ENCODE data around the gene ZNF462.

The ZNF462 gene

DNA sequence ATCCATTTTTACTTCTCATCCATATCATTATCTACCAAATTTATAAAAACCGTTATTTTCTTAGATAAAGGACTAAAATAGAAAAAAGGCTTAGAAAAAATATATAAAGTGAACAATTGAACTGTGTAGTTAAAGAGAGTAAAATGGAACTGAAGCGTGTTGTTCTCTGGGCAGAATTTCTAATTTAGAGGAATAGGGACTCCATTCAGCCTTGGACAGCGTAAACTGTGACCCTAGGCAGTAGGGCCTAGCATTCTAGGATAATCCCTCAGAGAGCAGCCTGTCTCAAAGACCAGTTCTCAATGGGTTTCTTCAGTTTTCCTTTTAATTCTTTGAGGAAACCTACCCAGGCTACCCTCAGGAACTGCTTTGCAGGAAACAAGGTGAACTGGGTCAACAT is 11.1 kb downstream of the ZNF462 start:
- FAIRE-seq: no peak
- no peak for DNase-seq (ENCODE audit: insufficient read length, low spot score)
- no peak for TF ChIP-seq POLR2A (IDR thresholded peaks at IDR 0.05; ENCODE audit: low read depth, low read length)

- FAIRE-seq (no peak), DNase-seq (ENCODE audit: insufficient read length, low spot score) (no peak)
- no peak for TF ChIP-seq POLR2A (IDR thresholded peaks at IDR 0.05; ENCODE audit: low read depth, low read length)
Observed at GRCh38 chr9:106874652-106875051, 11.7 kb downstream of the ZNF462 start.

DNA sequence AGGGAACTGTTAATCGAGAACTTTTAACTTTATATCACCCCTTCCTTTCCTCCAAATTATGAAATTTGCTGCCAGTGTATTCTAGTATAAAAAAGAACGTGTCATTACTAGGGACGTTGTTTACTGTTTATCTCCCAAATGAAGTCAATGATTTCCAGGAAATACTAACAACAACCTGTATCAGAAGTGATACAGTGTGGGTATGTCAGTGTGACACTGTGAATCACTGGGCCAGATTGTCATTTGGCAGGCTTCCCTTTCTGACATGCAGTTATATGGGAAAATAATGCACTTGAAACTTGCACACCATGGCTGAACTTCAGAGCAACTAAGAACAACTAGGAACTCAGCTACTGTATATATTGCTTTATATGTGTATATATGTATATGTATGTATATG is 12.6 kb downstream of the ZNF462 start:
- no peak for DNase-seq (ENCODE audit: insufficient read length, low spot score)
- no peak for FAIRE-seq
- no peak for TF ChIP-seq POLR2A (IDR thresholded peaks at IDR 0.05; ENCODE audit: low read depth, low read length)

- DNase-seq (ENCODE audit: insufficient read length, low spot score) (no peak), FAIRE-seq (no peak)
- TF ChIP-seq POLR2A (IDR thresholded peaks at IDR 0.05; ENCODE audit: low read depth, low read length): no peak
Observed at GRCh38 chr9:106877345-106877744, 14.4 kb downstream of the ZNF462 start.

- DNase-seq (ENCODE audit: insufficient read length, low spot score) (no peak), FAIRE-seq (no peak)
- no peak for TF ChIP-seq POLR2A (IDR thresholded peaks at IDR 0.05; ENCODE audit: low read depth, low read length)
Observed at GRCh38 chr9:106878081-106878837, 15.3 kb downstream of the ZNF462 start.

DNA sequence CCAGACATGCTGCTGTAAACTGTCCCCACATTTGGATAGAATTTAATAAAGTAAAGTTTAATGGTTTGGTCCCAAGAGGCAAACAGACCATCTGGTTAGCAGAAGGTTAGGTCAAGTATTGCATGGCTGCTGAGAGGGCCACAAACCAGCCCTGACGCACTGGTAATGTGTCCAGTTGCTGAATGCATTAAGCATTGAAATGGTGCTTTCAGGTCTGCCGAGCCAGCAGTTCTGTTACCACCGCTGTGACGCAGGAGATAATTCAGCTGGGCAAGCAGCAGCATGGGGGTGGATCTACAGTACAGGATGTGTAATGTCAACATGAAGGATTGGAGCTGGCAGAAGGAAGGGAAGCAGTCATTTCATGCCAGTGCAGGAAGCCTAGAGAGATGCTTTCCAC is 16.0 kb downstream of the ZNF462 start:
- DNase-seq (ENCODE audit: insufficient read length, low spot score) (no peak), FAIRE-seq (peak; percentile 60)
- TF ChIP-seq POLR2A (IDR thresholded peaks at IDR 0.05; ENCODE audit: low read depth, low read length): no peak

- no peak for TF ChIP-seq POLR2A (IDR thresholded peaks at IDR 0.05; ENCODE audit: low read depth, low read length)
- FAIRE-seq (no peak), DNase-seq (ENCODE audit: insufficient read length, low spot score) (no peak)
Observed at GRCh38 chr9:106879439-106879882, 16.5 kb downstream of the ZNF462 start.

GRCh38 chr9:106880081-106880480 is 17.1 kb downstream of the ZNF462 start:
- DNase-seq (ENCODE audit: insufficient read length, low spot score): no peak
- FAIRE-seq: peak; percentile 20
- TF ChIP-seq POLR2A (IDR thresholded peaks at IDR 0.05; ENCODE audit: low read depth, low read length): no peak

GRCh38 chr9:106880863-106881262 is 17.9 kb downstream of the ZNF462 start:
- TF ChIP-seq POLR2A (IDR thresholded peaks at IDR 0.05; ENCODE audit: low read depth, low read length): no peak

DNA sequence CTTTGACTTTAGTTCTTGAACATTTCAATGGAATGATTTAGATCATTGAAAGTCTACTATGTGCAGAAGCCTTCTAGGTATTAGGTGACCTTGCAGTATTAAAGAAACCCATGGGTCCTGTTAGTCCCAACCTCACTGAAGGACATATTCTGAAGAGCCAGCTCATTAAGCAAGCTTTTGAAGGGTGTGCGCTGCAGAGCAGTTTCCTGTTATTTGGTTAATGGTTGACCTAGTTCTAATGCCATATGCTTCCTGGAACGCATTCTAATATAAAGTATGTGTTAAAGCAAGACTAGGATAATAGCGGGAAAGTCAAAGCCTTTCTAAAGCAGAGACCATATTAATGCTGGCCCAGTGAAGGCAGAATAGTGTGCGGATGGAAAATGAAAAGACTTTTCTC is 20.1 kb downstream of the ZNF462 start:
- TF ChIP-seq POLR2A (IDR thresholded peaks at IDR 0.05; ENCODE audit: low read depth, low read length): no peak
- no peak for FAIRE-seq
- no peak for DNase-seq (ENCODE audit: insufficient read length, low spot score)

More at GRCh38 chr9:106880863-106881262, 17.9 kb downstream of the ZNF462 start:
- no peak for FAIRE-seq
- no peak for DNase-seq (ENCODE audit: insufficient read length, low spot score)

GRCh38 chr9:106883626-106884190 is 20.7 kb downstream of the ZNF462 start:
- TF ChIP-seq POLR2A (IDR thresholded peaks at IDR 0.05; ENCODE audit: low read depth, low read length): no peak
- no peak for DNase-seq (ENCODE audit: insufficient read length, low spot score)
- FAIRE-seq: no peak

GRCh38 chr9:106885451-106885850 is 22.5 kb downstream of the ZNF462 start:
- DNase-seq (ENCODE audit: insufficient read length, low spot score): peak; percentile 75
- TF ChIP-seq POLR2A (IDR thresholded peaks at IDR 0.05; ENCODE audit: low read depth, low read length): no peak
- FAIRE-seq: peak; percentile 100

- FAIRE-seq (no peak), DNase-seq (ENCODE audit: insufficient read length, low spot score) (no peak)
- no peak for TF ChIP-seq POLR2A (IDR thresholded peaks at IDR 0.05; ENCODE audit: low read depth, low read length)
Observed at GRCh38 chr9:106886111-106887046, 23.4 kb downstream of the ZNF462 start.

DNA sequence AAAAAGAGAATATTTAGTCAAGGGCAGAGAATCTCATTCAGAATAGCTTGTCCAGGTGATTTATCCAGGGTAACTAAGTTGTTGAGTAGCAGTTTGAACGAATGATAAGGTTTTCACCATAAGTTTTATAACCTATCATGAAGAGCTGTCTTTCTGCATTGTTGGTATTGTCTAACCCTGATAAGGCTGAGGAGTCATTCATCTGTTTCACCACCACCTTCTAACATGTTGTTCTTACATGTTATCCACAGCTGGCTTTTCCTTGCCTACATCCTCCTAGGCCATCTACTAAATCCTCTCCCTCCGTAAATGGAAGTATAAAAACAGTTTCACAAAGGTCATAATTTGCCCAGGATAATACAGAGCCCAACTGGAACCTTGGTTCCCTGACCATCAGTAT is 24.1 kb downstream of the ZNF462 start:
- no peak for FAIRE-seq
- DNase-seq (ENCODE audit: insufficient read length, low spot score): no peak
- TF ChIP-seq POLR2A (IDR thresholded peaks at IDR 0.05; ENCODE audit: low read depth, low read length): no peak
